Activated T-cell treated with anti-CD3 and anti-CD28 coated beads, Interleukin-2, amount 50 U/mL, for 48 hours (primary cell): ENCODE measurements around the gene ALKBH6.
"Not testable (repeated sequence)": the region's sequence is repeated elsewhere in the genome, so short reads cannot be mapped to it uniquely, and the experiment has no call there.

Source experiments
- DNase-seq, 2 experiments: peaks; one replicate each; pipeline ENCODE4 v3.0.0-alpha.2; 2020

Gene ALKBH6

GRCh38 chr19:36014012-36014924, at the start of gene ALKBH6:
Gene ALKBH6, minus strand, starts transcription at chr19:36014213. Its CDS starts 816 bp downstream, at chr19:36013397.
- peak; percentile 99 to 100 for DNase-seq

GRCh38 chr19:36061367-36061766, 47.4 kb upstream of the ALKBH6 start:
- no peak for DNase-seq

- peak in 1 of 2 experiments; percentile 41 for DNase-seq
Measured at GRCh38 chr19:36060430-36060829, 46.4 kb upstream of the ALKBH6 start.

GRCh38 chr19:36059180-36059910, 45.3 kb upstream of the ALKBH6 start:
- DNase-seq = no peak

GRCh38 chr19:36058481-36059179, 44.6 kb upstream of the ALKBH6 start:
- no peak for DNase-seq

- DNase-seq = peak; percentile 98
Measured at GRCh38 chr19:36054733-36055686, 41.0 kb upstream of the ALKBH6 start, which contains the start of gene WDR62. Gene WDR62, plus strand, starts transcription at chr19:36054897. Its CDS starts 75 bp downstream, at chr19:36054972.

GRCh38 chr19:36054119-36054732, 40.2 kb upstream of the ALKBH6 start, which contains the start of gene THAP8:
Gene THAP8, minus strand, starts transcription at chr19:36054285. Its CDS starts 68 bp downstream, at chr19:36054217.
- DNase-seq = peak; percentile 99 to 100

- DNase-seq = no peak
Measured at GRCh38 chr19:36051637-36052036, 37.6 kb upstream of the ALKBH6 start.

- DNase-seq = no peak
Measured at GRCh38 chr19:36051236-36051635, 37.2 kb upstream of the ALKBH6 start.

- DNase-seq = no peak
Measured at GRCh38 chr19:36049080-36049698, 35.2 kb upstream of the ALKBH6 start.

GRCh38 chr19:36047835-36048234, 33.8 kb upstream of the ALKBH6 start:
- no peak for DNase-seq

GRCh38 chr19:36046443-36047050, 32.5 kb upstream of the ALKBH6 start:
- no peak for DNase-seq

GRCh38 chr19:36043952-36044351, 29.9 kb upstream of the ALKBH6 start:
- DNase-seq = no peak

GRCh38 chr19:36041831-36042230, 27.8 kb upstream of the ALKBH6 start:
- no peak for DNase-seq

GRCh38 chr19:36041092-36041491, 27.1 kb upstream of the ALKBH6 start:
- not testable (repeated sequence) for DNase-seq

GRCh38 chr19:36040495-36040894, 26.5 kb upstream of the ALKBH6 start:
- no peak for DNase-seq

GRCh38 chr19:36032251-36033104, 18.5 kb upstream of the ALKBH6 start, which contains the start of gene CLIP3:
Gene CLIP3, minus strand, starts transcription at chr19:36032873. Its CDS starts 516 bp downstream, at chr19:36032357.
- peak; percentile 52 to 65 for DNase-seq

- DNase-seq = no peak
Measured at GRCh38 chr19:36031308-36031707, 17.3 kb upstream of the ALKBH6 start.
